HPDE6-E6E7 (cell line): ENCODE measurements around the gene TOR3A.
A peak's percentile ranks its signal among the peaks of the same experiment; 100 is the strongest.
"Not testable (repeated sequence)": the region's sequence is repeated elsewhere in the genome, so short reads cannot be mapped to it uniquely, and the experiment has no call there.

Source experiments
- DNase-seq: peaks from one replicate; pipeline ENCODE4 v3.0.0; 2011; ENCODE audit warnings: missing footprints; ENCODE audit errors: extremely low spot score

The TOR3A gene

DNA sequence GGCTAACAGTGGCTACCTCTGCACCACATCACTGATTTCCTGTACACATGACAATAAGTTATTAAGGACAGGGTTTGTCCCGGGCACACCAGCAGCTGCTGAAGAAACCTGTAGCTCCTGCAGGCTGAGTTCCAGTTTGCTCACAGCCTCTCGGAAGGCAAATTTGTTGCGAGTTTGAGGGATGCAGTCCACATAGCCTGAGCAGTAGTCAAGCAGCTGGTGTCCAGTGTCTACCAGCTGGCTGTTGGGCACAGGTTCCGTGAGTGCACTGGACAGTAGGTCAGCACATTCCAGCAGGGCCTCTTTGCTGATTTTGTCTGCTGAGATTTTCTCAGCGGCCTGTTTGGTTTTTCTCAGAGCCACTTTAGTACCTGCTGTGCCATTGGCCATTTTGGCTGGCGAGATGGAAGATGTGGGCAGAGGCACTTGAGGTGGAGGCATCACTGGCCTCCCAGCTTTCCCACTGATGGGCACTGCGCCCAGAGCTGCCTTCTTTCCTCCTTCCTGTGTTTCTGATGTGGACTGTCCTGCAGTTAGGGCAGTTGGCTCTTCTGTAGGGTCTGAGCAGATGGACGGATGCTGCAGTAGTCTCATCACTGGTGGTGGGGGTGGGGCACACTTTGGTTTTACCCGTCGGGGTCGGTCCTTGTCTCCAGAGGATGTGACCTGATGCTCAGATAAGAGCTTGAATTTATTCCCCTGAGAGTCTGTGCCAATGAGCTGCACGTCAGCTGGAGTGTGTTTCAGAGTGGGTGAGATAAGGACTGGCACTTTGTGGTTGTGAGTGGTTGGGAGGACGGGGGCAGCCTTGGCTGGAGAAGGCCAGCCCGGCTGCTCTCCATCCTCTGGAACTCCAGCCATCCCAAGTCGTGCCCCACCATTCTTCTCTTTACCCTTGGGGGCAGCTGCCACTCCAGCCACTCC lies 26.1 kb downstream of the TOR3A start:
- no peak for DNase-seq

DNA sequence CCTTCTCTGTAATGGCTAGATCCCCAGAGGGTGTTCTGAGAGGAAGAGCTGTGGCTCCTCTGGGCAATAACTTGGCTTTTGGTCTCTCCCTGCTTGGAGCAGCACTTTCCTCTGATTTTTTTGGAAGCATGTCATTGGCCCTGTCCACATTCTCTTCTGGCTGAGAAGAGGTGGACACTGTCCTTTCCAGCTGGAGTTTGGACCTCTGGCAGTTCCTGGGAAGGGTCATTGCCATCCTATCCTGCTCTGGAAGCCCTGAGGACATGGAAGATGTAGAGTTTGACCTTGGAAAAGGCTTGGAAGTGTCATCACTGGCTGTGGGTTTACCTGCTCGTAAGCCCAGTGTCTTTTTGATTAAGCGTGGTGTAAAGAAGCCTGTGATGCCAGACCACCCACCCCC lies 26.8 kb downstream of the TOR3A start:
- DNase-seq: no peak

DNA sequence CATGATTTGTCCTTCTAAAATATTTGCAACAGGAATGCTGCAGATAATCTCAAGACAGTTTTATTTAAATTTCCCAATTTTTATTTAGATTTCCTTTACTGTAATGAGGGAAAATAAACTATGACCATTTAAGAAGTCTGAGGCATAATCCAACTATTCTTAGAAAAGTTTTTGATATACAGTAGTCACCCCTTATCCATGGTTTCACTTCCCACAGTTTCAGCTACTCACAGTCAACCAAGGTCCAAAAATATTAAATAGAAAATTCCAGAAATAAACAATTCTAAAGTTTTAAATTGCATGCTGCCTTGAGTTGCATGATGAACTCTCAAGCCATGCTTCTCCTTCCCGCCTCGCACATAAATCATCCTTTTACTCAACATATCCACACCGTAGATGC lies 33.3 kb downstream of the TOR3A start:
- no peak for DNase-seq

DNA sequence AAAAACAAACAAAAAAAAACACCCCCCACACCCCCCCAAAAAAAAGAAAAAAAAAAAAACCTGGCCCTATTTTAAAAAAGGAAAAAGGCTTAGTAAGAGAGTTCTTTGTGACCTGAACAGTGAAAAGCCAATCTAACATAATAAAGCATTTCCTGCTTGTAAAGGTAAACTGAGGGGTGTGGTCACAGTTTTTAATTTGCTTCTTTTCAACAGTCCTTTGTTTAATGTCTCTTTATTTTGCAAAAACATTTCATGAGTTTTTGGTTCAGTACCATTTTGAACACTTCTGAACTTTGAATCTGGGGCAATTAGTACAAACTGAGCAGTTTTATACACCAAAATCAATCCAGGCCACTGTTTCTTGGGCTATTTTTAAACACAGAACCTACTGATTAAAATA lies 37.6 kb downstream of the TOR3A start:
- DNase-seq: no peak

DNA sequence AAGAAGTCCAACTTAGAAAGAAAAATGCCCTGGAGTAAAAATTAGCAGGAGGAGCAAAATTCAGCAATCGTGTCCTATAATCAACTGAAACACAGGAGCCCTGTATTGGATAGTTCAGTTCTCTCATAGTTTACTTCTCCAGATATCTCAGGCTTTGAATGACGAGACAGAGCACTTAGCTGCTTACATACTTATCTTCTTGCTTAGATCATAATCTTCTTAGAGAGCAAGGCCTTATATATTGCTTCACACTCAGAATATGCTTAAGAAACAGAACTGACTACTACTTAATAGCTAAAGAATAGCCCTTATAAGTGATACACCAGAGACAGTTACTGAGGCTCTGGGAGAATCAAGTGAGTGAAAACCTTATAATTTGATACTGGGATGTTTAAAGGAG lies 38.9 kb downstream of the TOR3A start:
- no peak for DNase-seq

DNA sequence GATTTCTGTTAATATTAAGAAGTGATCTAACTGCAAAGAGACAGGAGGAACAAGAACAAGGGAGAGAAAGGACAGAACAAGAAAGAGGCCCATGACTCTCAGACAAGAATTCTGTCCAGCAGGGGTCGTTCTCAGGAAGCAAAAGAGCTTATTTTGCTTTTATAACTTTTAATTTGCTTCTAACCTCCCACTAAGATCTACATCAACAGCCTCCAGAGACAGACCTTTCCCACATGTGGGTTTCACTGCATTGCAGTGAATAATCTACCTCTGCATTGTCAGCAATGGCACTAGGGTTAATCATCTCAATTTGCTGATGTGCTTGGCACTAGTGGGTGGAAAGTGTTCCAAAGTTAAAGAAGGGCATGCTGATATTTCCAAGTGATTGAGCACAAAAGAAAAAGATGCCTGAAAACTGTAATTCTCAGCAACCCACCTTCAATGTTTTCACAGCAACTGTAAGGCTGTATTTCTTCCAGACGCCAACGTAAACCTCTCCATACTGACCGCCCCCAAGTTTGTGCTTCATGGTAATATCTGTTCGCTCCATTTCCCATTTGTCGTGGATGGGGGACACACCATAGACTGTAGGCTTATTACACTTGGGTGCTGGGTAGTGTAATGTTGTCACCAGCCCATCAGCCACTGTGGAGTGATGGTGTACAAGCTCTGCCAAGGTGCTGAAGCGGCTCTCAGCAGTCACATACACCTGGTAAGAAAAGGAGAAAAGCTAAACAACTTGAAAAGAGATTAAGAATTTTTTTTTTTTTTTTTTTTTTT lies 39.5 kb downstream of the TOR3A start:
- DNase-seq: no peak

DNA sequence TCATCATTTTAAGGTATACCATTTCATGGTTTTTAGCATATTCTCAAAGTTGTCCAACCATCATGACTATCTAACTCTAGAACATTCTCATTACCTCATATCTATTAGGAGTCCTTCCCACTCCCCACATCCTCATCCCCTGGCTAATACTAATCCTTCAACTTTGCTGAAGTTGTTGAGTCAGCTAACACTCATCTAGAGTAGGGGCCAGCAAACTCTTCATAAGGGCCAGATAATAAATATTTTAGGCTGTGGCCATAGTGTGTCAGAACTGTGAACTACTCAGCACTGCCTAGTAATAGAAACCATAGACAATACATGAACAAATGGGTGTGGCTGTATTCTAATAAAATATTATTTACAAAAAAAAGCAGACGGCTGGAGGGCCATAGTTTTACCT lies 43.0 kb downstream of the TOR3A start:
- DNase-seq: no peak

DNA sequence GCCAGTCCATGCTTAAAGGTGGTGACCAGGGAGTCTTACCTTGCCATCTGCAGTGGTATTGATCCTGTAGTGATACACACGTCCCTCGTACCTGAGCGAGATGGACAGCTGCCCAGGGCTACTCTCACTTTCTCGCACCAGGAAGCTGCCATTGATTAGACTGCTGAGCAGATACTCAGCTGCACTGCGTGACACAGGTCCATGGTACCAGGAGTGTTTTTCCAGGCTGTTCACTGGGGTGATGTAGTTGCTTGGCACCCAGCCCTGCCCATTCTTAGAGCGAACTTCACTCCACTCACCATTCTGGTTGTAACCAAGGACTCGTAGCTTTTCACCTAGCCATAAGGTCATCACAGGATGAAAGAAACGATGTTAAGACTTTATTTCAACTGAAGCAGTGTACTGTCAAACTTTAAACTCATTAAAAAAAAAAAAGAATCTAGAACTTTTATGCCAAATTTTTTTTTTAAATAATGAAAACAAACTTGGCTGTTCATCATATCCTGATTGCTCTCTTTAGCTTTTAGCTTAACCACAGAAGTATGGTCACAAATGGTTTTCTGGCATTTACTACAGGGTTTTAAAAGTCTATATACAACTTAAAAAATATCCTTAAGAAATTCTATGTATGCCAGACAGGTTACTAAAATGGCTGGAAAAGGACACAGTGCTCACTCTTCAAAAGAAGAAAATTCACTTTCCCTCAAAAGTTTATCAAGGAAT lies 44.6 kb downstream of the TOR3A start:
- DNase-seq: no peak

DNA sequence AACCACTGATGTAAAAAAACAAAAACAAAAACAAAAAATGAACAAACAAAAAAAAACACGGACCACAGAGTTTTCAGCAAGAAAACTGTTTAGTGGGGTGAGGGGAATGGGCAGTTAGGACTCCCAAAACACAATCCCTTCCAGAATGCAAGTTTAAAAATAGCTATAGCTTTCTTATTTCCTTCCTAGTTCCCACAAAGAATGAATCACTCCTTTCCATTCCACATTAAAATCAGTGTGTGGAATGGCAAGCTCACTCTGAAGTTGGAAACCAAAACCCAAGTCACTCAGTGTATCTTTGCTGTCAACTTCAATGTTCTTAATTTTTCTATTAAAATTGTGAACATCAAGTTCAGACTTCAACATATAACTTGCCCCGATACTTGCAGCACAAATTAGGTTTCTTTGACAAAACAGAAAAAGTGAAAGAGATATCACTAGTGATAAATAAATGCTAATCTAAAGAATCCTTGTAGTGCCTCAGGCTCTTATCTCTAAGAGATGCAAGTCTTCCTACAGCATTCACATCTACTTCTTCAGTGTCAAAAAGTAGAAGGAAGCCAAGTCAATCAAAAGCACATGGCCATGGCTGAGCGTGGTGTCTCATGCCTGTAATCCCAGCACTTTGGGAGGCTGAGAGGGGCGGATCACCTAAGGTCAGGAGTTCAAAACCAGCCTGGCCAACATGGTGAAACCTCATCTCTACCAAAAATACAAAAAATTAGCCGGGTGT lies 45.5 kb downstream of the TOR3A start:
- no peak for DNase-seq

DNA sequence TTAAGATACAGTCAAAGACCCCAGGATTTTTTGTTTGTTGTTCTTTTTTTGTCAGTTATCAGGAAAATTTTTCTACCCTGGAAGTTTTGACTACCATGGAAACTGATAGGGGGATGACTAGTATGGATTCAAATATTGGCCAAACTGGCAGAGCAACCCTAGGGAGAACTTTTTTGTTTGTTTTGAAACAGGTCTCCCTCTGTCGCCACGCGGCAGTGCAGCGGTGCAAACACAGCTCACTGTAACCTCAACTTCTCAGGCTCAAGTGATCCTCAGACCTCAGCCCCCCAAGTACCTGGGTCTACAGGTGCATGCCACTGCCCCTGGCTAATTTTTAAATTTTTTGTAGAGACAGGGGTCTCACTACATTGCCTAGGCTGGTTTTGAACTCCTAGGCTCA lies 46.6 kb downstream of the TOR3A start:
- DNase-seq: no peak

DNA sequence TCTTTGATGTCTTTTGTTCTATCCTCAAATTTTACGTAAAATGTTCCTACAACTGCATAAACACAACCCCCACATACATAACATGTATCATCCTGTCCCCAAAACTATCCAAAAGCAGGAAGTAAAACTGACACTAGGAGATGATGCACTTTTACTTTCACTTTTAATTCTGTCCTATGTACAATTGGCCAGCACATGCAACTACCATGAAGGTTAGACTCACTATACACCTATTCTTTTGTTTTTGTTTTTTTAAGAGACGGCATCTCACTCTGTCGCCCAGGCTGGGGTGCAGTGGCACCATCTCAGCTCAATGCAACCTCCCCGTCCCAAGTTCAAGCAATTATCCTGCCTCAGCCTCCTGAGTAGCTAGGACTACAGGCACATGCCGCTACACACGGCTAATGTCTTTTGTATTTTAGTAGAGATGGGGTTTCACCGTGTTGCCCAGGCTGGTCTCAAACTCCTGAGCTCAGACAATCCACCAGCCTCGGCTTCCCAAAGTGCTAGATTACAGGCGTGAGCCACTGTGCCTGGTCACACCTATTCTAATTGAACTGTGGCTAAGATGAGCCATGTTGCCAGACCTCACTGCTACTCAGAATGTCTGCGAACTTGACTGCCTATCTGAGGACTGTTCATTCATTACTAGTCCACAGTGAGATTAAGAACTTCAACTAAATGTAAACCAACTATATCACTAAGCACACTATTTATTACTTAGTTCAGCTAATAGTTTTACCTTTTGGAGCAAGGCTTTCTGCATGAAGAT lies 48.0 kb downstream of the TOR3A start:
- DNase-seq: no peak

DNA sequence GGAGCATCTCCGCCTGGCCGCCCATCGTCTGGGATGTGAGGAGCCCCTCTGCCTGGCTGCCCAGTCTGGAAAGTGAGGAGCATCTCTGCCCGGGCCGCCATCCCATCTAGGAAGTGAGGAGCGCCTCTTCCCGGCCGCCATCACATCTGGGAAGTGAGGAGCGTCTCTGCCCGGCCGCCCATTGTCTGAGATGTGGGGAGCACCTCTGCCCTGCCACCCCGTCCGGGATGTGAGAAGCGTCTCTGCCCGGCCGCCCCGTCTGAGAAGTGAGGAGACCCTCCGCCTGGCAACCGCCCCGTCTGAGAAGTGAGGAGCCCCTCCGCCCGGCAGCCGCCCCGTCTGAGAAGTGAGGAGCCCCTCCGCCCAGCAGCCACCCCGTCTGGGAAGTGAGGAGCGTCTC lies 53.3 kb downstream of the TOR3A start:
- DNase-seq: not testable (repeated sequence)

DNA sequence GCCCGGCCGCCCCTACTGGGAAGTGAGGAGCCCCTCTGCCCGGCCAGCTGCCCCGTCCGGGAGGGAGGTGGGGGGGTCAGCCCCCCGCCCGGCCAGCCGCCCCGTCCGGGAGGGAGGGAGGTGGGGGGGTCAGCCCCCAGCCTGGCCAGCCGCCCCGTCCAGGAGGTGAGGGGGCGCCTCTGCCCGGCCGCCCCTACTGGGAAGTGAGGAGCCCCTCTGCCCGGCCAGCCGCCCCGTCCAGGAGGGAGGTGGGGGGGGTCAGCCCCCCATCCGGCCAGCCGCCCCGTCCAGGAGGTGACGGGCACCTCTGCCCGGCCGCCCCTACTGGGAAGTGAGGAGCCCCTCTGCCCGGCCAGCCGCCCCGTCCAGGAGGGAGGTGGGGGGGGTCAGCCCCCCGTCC lies 53.8 kb downstream of the TOR3A start:
- DNase-seq: not testable (repeated sequence)

DNA sequence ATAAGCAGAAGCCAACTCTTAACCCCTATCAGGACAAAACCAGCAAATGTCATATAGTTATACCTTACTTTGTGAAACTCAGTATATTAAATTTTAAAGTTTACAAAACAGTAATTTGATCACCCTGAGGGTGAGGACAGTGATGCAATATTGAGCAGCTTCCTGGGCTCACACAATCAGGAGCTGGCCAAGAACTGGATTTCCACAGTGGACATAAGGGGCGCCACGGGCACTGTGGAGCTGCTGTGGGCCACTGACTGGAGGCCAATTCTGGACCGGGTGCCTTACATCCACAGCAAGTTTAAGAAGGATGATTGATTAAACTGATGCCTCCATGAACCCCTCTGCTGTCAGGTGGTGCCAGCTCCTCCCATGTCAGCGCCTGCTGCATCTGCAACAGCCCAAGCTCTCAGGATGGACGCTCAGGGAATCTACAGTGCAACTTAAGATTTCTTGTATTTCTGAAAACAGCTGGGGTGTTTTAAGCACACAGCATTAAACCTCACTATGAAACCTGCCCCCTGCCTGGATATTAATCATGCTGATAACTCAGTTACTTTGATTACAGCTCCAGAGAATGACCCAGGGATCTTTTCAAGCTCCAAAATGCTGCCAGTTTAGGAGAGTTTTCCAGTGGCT lies 55.9 kb downstream of the TOR3A start:
- DNase-seq: no peak

DNA sequence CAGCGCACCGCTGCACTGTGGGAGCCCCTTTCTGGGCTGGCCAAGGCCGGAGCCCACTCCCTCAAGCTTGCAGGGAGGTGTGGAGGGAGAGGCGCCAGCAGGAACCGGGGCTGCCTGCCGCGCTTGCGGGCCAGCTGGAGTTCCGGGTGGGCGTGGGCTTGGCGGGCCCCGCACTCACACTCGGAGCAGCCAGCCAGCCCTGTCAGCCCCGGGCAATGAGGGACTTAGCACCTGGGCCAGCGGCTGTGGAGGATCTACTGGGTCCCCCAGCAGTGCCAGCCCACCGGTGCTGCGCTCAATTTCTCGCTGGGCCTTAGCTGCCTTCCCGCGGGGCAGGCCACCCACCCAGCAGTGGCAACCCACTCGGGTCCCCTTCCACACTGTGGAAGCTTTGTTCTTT lies 56.9 kb downstream of the TOR3A start:
- DNase-seq: not testable (repeated sequence)

DNA sequence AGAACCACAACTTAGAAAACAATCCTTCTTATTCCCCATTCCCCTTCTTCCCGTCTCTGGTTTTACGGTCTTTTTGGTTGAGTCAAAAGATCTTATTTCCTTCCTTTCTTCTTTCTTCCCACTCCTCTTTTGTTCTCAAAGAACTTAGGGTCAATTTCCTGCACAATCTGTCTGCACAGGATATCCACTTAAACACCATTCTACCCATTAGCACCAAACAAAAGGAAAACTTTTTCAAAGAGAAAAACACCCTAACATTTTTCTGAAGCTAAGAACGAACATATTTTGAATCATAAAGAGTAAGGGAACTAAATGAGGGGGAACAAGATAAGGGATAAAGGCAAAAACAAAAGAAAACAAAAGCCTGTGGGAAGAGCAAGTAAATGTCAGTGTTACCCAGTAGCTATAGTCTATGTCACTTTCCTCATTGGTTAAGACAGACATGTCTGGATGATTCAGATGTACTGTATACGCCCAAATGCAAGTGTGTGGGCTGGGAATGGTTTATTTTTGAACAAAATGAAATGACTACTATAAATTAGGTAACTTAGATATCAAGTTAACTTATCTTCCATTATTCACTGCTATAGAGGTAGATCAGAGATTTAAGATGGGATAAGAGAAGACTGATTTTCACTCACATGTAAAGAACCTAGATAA lies 59.9 kb downstream of the TOR3A start:
- peak; percentile 34 for DNase-seq

DNA sequence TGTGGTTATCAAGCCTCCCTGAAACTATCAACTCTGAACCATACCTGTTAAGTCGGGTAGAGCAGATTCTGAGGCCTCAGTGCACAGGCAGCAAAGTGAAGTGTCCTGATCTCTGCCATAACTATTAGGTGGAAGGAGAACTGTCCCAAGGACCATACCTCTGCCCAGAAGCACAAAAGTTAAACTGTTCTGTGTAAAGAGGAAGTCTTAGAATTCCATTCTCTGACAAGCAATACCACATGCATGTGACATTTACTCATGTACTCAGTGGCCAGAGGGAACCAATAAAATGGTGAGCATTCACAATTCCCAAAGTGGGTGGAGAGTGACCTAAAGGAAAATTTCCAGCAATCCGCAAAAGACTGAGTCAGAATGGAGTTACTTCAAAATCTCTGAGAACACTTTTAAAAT lies 61.0 kb downstream of the TOR3A start:
- DNase-seq: peak; percentile 59

DNA sequence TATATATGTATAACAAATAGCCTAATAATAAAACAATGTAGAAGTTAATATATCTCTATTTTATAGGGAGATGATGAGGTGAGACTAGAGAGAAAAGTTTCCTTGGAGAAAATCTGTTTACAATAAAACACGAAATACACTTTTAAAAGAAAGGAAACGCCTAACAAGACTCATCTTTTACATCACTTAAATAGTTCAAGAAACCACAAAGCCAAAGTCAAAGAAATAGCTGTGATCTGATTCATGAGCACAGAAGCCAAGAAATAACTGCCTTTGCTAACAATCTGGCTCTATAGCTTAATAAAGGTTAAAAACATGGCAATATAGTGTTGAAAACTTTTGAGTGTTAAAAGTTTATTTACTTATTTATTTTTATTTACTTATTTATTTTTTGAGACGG lies 61.5 kb downstream of the TOR3A start:
- peak; percentile 26 for DNase-seq

DNA sequence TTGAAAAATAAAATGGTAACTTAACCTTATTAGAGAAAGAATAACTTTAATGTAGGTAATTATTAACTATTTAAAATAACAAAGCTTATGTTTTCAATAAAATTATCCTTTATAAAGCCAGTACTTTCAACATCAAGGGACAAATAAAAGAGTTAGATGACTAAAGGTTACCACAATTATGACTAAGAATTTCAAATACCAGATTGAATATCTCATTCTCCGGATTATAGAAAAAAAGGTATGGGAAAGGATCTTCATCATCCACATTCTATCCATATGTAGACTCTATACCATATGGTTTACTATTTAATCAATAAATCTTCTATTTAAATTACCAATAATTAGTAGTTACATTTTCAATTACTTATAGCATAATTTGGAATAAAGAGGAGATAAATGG lies 62.8 kb downstream of the TOR3A start:
- no peak for DNase-seq

DNA sequence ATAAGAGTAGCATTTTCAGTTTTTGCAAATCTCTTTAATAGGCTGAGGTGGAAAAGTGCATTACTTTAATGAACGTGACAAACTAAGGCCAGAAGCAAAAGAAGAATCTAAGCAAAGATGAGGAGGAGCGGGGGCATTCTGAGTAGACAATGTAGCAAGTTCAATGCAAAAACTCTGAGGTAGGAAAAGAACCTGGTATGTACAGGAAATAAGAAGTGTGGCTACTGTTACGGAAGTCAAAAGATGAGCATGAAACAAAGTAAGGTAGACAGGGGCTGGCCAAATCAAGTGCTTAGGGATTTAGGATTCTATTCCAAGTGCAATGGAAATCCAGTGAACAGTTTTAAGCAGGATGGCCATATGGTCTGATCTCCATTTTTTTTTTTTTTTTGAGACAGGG lies 63.7 kb downstream of the TOR3A start:
- no peak for DNase-seq
